SK-N-SH (cell line): ENCODE measurements around the gene LMNB1. TPM values are rescaled to one million over a fixed set of nuclear protein-coding genes. Genes with fewer than 3 reads are reported as not detected.

Source experiments
- CTCF ChIA-PET: fragments of 300-600, 350-600 bp; formaldehyde crosslinking; extraction: SDS; loops from one replicate; lab custom pipeline; 2021; lab: Yijun Ruan, JAX
- POLR2A ChIA-PET: fragments of 350-600 bp; sonication (Branson Sonifier 250); formaldehyde crosslinking; extraction: SDS; loops from one replicate; lab custom pipeline; 2020; ENCODE audit warnings: antibody characterized with exemption, inconsistent platforms; lab: Yijun Ruan, JAX
- DNase-seq: peaks from one replicate; pipeline ENCODE4 v3.0.0; 2012
- H2AFZ ChIP-seq: fragments of 200-600 bp; sonication (generic); 2 replicates; pipeline ENCODE4 v1.8.1; 2016; ENCODE audit warnings: antibody characterized with exemption, mild to moderate bottlenecking, low read depth
- H3F3A ChIP-seq: fragments of 200-600 bp; sonication (generic); replicated peaks from 2 replicates; pipeline ENCODE3; 2016; ENCODE audit warnings: antibody characterized with exemption, mild to moderate bottlenecking; ENCODE audit not compliant: insufficient read depth
- H3K27ac ChIP-seq, 2 experiments: fragments of 200-500 bp in 1 of 2; fragments of 200-600 bp in 1 of 2; sonication (Bioruptor generic) in 1 of 2; sonication (generic), shearing (Covaris generic) in 1 of 2; 2 replicates each; pipeline versions ENCODE4 v1.5.1 to v1.6.1; 2014 to 2016; ENCODE audit warnings: low read depth in 2 of 2, inconsistent platforms in 1 of 2, low read length in 1 of 2, mild to moderate bottlenecking in 1 of 2, mixed read lengths in 1 of 2
- H3K27me3 ChIP-seq: fragments of 200-600 bp; sonication (generic), shearing (Covaris generic); 2 replicates; pipeline ENCODE4 v1.6.1; 2016; ENCODE audit warnings: mixed run types; ENCODE audit not compliant: insufficient read depth
- H3K36me3 ChIP-seq, 2 experiments: fragments of 200-500 bp in 1 of 2; fragments of 200-600 bp in 1 of 2; sonication (Bioruptor generic) in 1 of 2; sonication (generic) in 1 of 2; replicated peaks in 1 of 2; 2 replicates each; pipeline versions ENCODE3 to v1.5.1; 2014 to 2016; ENCODE audit warnings: low read length in 1 of 2, mild to moderate bottlenecking in 1 of 2; ENCODE audit not compliant: insufficient read depth in 2 of 2, control insufficient read depth in 1 of 2
- H3K4me1 ChIP-seq, 2 experiments: fragments of 200-500 bp in 1 of 2; fragments of 200-600 bp in 1 of 2; sonication (Bioruptor generic) in 1 of 2; sonication (generic), shearing (Covaris generic) in 1 of 2; 2 replicates each; pipeline versions ENCODE4 v1.5.1 to v1.6.1; 2014 to 2016; ENCODE audit warnings: low read depth in 1 of 2, low read length in 1 of 2, mixed run types in 1 of 2; ENCODE audit not compliant: insufficient read depth in 2 of 2, control insufficient read depth in 1 of 2
- H3K4me2 ChIP-seq: fragments of 200-600 bp; sonication (generic), shearing (Covaris generic); 2 replicates; pipeline ENCODE4 v1.6.1; 2017; ENCODE audit warnings: mixed run types
- H3K4me3 ChIP-seq, 2 experiments: fragments of 200-500 bp in 1 of 2; fragments of 200-600 bp in 1 of 2; sonication (Bioruptor generic) in 1 of 2; sonication (generic), shearing (Covaris generic) in 1 of 2; 2 replicates each; pipeline versions ENCODE4 v1.5.1 to v1.8.1; 2014 to 2016; ENCODE audit warnings: low read depth in 2 of 2, inconsistent platforms in 1 of 2, low read length in 1 of 2, mild to moderate bottlenecking in 1 of 2, mixed read lengths in 1 of 2, moderate library complexity in 1 of 2
- H3K79me2 ChIP-seq: fragments of 200-600 bp; sonication (generic); 2 replicates; pipeline ENCODE4 v1.8.1; 2017; ENCODE audit warnings: mild to moderate bottlenecking; ENCODE audit not compliant: insufficient read depth
- H3K9ac ChIP-seq: fragments of 200-600 bp; sonication (generic); 2 replicates; pipeline ENCODE4 v1.6.1; 2017; ENCODE audit warnings: mixed run types
- H3K9me2 ChIP-seq: fragments of 200-600 bp; sonication (generic); 2 replicates; pipeline ENCODE4 v1.6.1; 2017; ENCODE audit warnings: mixed run types
- H3K9me3 ChIP-seq: fragments of 200-600 bp; sonication (generic); 2 replicates; pipeline ENCODE4 v1.6.1; 2017; ENCODE audit warnings: mixed run types, mild to moderate bottlenecking, moderate library complexity
- H4K20me1 ChIP-seq: fragments of 200-600 bp; sonication (generic); 2 replicates; pipeline ENCODE4 v1.6.1; 2017; ENCODE audit warnings: mild to moderate bottlenecking, mixed run types; ENCODE audit not compliant: insufficient read depth
- CHD2 ChIP-seq: fragments of 150-350 bp; IDR thresholded peaks from 2 replicates; pipeline ENCODE4 v1.6.1; 2018; ENCODE audit warnings: low read length; ENCODE audit not compliant: partially characterized antibody
- CTCF ChIP-seq: fragments of 200-600 bp; sonication (generic); IDR thresholded peaks from 2 replicates; pipeline ENCODE4 v1.6.1; 2017; ENCODE audit warnings: antibody characterized with exemption, mild to moderate bottlenecking, moderate library complexity
- ELF1 ChIP-seq: IDR thresholded peaks from 2 replicates; pipeline ENCODE4 v1.4.0; 2012
- EP300 ChIP-seq, 2 experiments: IDR thresholded peaks; 2 replicates each; pipeline versions ENCODE4 v1.4.0 to v1.6.1; 2012; ENCODE audit warnings: borderline replicate concordance in 1 of 2, low read depth in 1 of 2, low read length in 1 of 2
- FOSL2 ChIP-seq: IDR thresholded peaks from 2 replicates; pipeline ENCODE4 v1.4.0; 2012; ENCODE audit warnings: low read depth, mild to moderate bottlenecking, moderate library complexity, borderline replicate concordance
- FOXJ3 ChIP-seq: sonication (generic); formaldehyde crosslinking; IDR thresholded peaks from 2 replicates; pipeline ENCODE4 v1.5.1; 2020; ENCODE audit warnings: mild to moderate bottlenecking, missing genetic modification reagents
- MEF2A ChIP-seq: IDR thresholded peaks from 2 replicates; pipeline ENCODE4 v1.4.0; 2012; ENCODE audit warnings: low read depth, borderline replicate concordance
- MXI1 ChIP-seq: IDR thresholded peaks from 2 replicates; pipeline ENCODE4 v1.6.1; 2012; ENCODE audit warnings: mild to moderate bottlenecking, low read depth, low read length, improper control_type of control experiment
- RAD21 ChIP-seq: IDR thresholded peaks from 2 replicates; pipeline ENCODE4 v1.6.1; 2012; ENCODE audit warnings: mild to moderate bottlenecking, low read length
- RCOR1 ChIP-seq: fragments of 150-350 bp; IDR thresholded peaks from 2 replicates; pipeline ENCODE4 v1.6.1; 2017; ENCODE audit warnings: antibody characterized with exemption, low read length
- REST ChIP-seq: IDR thresholded peaks from 2 replicates; pipeline ENCODE4 v1.6.1; 2012; ENCODE audit warnings: mild to moderate bottlenecking, low read depth, low read length, moderate library complexity
- RXRA ChIP-seq: IDR thresholded peaks from 2 replicates; pipeline ENCODE4 v1.4.0; 2012; ENCODE audit warnings: low read depth, mild to moderate bottlenecking, borderline replicate concordance
- SIN3A ChIP-seq: IDR thresholded peaks from 2 replicates; pipeline ENCODE4 v1.6.1; 2012; ENCODE audit warnings: low read depth, mild to moderate bottlenecking, low read length, moderate library complexity, borderline replicate concordance
- SMC3 ChIP-seq: IDR thresholded peaks from 2 replicates; pipeline ENCODE4 v1.6.1; 2012; ENCODE audit warnings: low read depth, low read length, improper control_type of control experiment
- TAF1 ChIP-seq: IDR thresholded peaks from 2 replicates; pipeline ENCODE4 v1.6.1; 2012; ENCODE audit warnings: low read depth, mild to moderate bottlenecking, low read length, moderate library complexity, borderline replicate concordance
- TCF12 ChIP-seq: IDR thresholded peaks from 2 replicates; pipeline ENCODE4 v1.4.0; 2012
- YY1 ChIP-seq: IDR thresholded peaks from 2 replicates; pipeline ENCODE4 v1.4.0; 2012; ENCODE audit warnings: low read depth, mild to moderate bottlenecking
- WGBS: methylation state at CpG from one replicate; pipeline ENCODE4 v1.1.6; 2017; ENCODE audit warnings: low lambda C conversion rate; 5-methylcytosine and 5-hydroxymethylcytosine counted together
- polyA plus RNA-seq, 3 experiments: library from polyadenylated mRNA; depleted of rRNA; stranded (reverse); fragments of >200 nt; gene quantifications; 2 replicates each; pipeline ENCODE4 v1.2.3, GENCODE V29; 2012
- TF ChIP-seq, protein P1 (sequence below): IDR thresholded peaks from 2 replicates; pipeline ENCODE4 v1.4.0; 2012; ENCODE audit warnings: low read depth

The LMNB1 gene
- polyA plus RNA-seq, 1 of the 3 experiments (the other 2 are of a cell fraction): 34.9 TPM

DNA sequence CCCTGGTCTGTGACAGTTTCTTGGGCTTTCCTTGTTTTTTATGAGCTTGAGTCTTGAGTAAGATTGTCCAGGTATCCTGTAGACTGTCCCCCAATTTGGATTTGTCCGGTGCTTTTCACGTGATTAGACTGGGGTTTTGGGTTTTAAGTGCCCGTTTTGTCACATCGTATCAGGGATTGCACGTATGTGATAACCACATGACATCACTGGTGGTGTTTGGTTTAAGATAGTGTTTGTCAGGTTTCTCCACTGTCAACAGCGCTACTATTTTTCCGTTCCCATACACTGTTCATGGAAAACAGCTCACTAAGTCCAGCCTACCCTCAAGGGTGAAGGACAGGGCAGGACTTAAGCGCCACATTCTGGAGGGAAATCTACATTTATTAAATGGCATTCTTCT, 39.7 kb downstream of the LMNB1 start:
- Histone ChIP-seq H3K4me1 (peaks cover 0 to 15% of the 10 kb centered on the region in 2 experiments; a peak in 3 of 4 replicates), H3K9me2 (no peaks in the 10 kb centered on the region), H3K27ac (no peak overlapping the region), H3K9me3 (no peaks in the 10 kb centered on the region), H3K9ac (no peak overlapping the region), H4K20me1 (peaks cover 7% of the 10 kb centered on the region; the same call in 1 of the 2 replicates), H3K4me2 (no peak overlapping the region), H3K36me3 (peaks cover 55 to 60% of the 10 kb centered on the region in 2 experiments), H3K27me3 (no peaks in the 10 kb centered on the region), H2AFZ (no peak overlapping the region), H3K4me3 (no peak overlapping the region), H3F3A (peaks cover 9% of the 10 kb centered on the region), H3K79me2 (peaks cover 81% of the 10 kb centered on the region)
- WGBS: over 99% methylated on average over 8 of the region's 8 CpGs
- no peak for DNase-seq
- CTCF ChIA-PET: interaction anchor here (0.7 to 1.4 kb wide), 2 partner anchors 11 to 14 kb away, joined by 3 to 5 read pairs; no protein-coding TSS in a partner anchor
- POLR2A ChIA-PET: no interaction called here
- TF ChIP-seq YY1: no peak
- no peak for TF ChIP-seq SIN3A
- TF ChIP-seq, protein P1, sequence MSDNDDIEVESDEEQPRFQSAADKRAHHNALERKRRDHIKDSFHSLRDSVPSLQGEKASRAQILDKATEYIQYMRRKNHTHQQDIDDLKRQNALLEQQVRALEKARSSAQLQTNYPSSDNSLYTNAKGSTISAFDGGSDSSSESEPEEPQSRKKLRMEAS: no peak
- no peak for TF ChIP-seq RAD21
- no peak for TF ChIP-seq RXRA

- CTCF ChIA-PET: no interaction called here
- H3K4me3 ChIP-seq: no peak overlapping the region
- H3K27ac ChIP-seq: no peak overlapping the region; a peak in 1 of 4 replicates
- peaks cover 4% of the 10 kb centered on the region for H3F3A ChIP-seq
- POLR2A ChIA-PET: no interaction called here
- no peaks in the 10 kb centered on the region for H3K27me3 ChIP-seq
- H3K4me2 ChIP-seq: no peak overlapping the region
- no peaks in the 10 kb centered on the region for H3K9me3 ChIP-seq
- peaks cover 55 to 63% of the 10 kb centered on the region in 2 experiments for H3K36me3 ChIP-seq
- no peak for DNase-seq
- WGBS: 93% methylated on average over 4 of the region's 4 CpGs
- no peak overlapping the region for H3K9ac ChIP-seq
- no peaks in the 10 kb centered on the region for H3K9me2 ChIP-seq
- H3K4me1 ChIP-seq: peaks cover 0 to 8% of the 10 kb centered on the region in 2 experiments; a peak in 2 of 4 replicates
- H3K79me2 ChIP-seq: peaks cover 83% of the 10 kb centered on the region
- TF ChIP-seq SIN3A: no peak
- no peaks in the 10 kb centered on the region for H4K20me1 ChIP-seq
- no peak overlapping the region for H2AFZ ChIP-seq
Measured at GRCh38 chr5:126818736-126819135, 41.8 kb downstream of the LMNB1 start.

DNA sequence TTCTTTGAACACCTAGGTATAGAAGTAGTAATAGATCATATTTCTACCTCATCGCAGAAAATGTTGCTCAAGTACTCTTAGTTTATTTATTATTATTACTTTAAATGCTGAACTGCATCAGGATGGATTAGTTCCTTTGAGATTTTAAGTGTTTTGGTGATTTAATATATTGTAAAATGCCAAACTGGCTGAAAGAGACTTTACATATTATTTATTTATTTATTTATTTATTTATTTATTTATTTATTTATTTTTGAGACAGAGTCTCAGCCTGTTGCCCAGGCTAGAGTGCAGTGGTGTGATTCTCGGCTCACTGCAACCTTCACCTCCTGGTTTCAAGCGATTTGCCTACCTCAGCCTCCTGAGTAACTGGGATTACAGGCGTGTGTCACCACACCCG, 42.3 kb downstream of the LMNB1 start:
- no peak for DNase-seq
- no peak overlapping the region for H3K4me2 ChIP-seq
- no peak overlapping the region for H3K4me3 ChIP-seq
- H3K27ac ChIP-seq: no peak overlapping the region
- CTCF ChIA-PET: no interaction called here
- no peaks in the 10 kb centered on the region for H4K20me1 ChIP-seq
- H3K27me3 ChIP-seq: no peaks in the 10 kb centered on the region
- peaks cover 4% of the 10 kb centered on the region for H3F3A ChIP-seq
- H2AFZ ChIP-seq: no peak overlapping the region
- H3K79me2 ChIP-seq: peaks cover 78% of the 10 kb centered on the region
- WGBS: 98% methylated on average over 5 of the region's 5 CpGs
- no peaks in the 10 kb centered on the region for H3K9me3 ChIP-seq
- peaks cover 60 to 65% of the 10 kb centered on the region in 2 experiments for H3K36me3 ChIP-seq
- no peaks in the 10 kb centered on the region for H3K9me2 ChIP-seq
- POLR2A ChIA-PET: no interaction called here
- no peak overlapping the region for H3K9ac ChIP-seq
- peaks cover 0 to 8% of the 10 kb centered on the region in 2 experiments; a peak in 2 of 4 replicates for H3K4me1 ChIP-seq
- TF ChIP-seq, protein P1: no peak
- TF ChIP-seq CHD2 (no peak), REST (no peak), MEF2A (no peak), FOXJ3 (CRISPR knock-in tag) (no peak), FOSL2 (no peak), EP300 (IDR thresholded peaks at IDR 0.05; ENCODE audit: borderline replicate concordance in 1 of 2, low read depth in 1 of 2, low read length in 1 of 2) (no peak), ELF1 (no peak), MXI1 (no peak), RAD21 (no peak), SMC3 (no peak), CTCF (no peak), TAF1 (no peak), TCF12 (no peak), RCOR1 (no peak)
